Measurements from ENCODE around the gene PNPT1.

The PNPT1 gene

GRCh38 chr2:55668956-55669355, 24.7 kb downstream of the PNPT1 start:
- DNase-seq (ENCODE audit: low read depth, low spot score): no peak

GRCh38 chr2:55653255-55653654, 40.4 kb downstream of the PNPT1 start:
- DNase-seq (ENCODE audit: low read depth, low spot score): no peak

GRCh38 chr2:55649211-55649610, 44.4 kb downstream of the PNPT1 start:
- no peak for DNase-seq (ENCODE audit: low read depth, low spot score)

- DNase-seq (ENCODE audit: low read depth, low spot score): no peak
These were observed 56.8 kb downstream of the PNPT1 start for GRCh38 chr2:55636831-55637230.

GRCh38 chr2:55628931-55629330, 64.7 kb downstream of the PNPT1 start:
- no peak for DNase-seq (ENCODE audit: low read depth, low spot score)

GRCh38 chr2:55627915-55628314, 65.7 kb downstream of the PNPT1 start:
- no peak for DNase-seq (ENCODE audit: low read depth, low spot score)

- DNase-seq (ENCODE audit: low read depth, low spot score): no peak
These were observed 71.8 kb downstream of the PNPT1 start for GRCh38 chr2:55621802-55622201.

GRCh38 chr2:55620123-55620779, 73.4 kb downstream of the PNPT1 start:
- no peak for DNase-seq (ENCODE audit: low read depth, low spot score)

GRCh38 chr2:55618275-55619055, 75.2 kb downstream of the PNPT1 start:
- DNase-seq (ENCODE audit: low read depth, low spot score): no peak

- no peak for DNase-seq (ENCODE audit: low read depth, low spot score)
These were observed 75.7 kb downstream of the PNPT1 start for GRCh38 chr2:55618025-55618274.

GRCh38 chr2:55617175-55618024, 76.2 kb downstream of the PNPT1 start, which contains the start of gene PPP4R3B:
TSS of gene PPP4R3B (minus strand) at chr2:55617622. CDS start at chr2:55617285, 337 bp downstream.
- DNase-seq (ENCODE audit: low read depth, low spot score): peak; percentile 99

GRCh38 chr2:55616551-55617174, 77.0 kb downstream of the PNPT1 start:
- no peak for DNase-seq (ENCODE audit: low read depth, low spot score)

- DNase-seq (ENCODE audit: low read depth, low spot score): no peak
These were observed 81.6 kb downstream of the PNPT1 start for GRCh38 chr2:55611997-55612396.

- DNase-seq (ENCODE audit: low read depth, low spot score): no peak
These were observed 82.5 kb downstream of the PNPT1 start for GRCh38 chr2:55610954-55611743.

- no peak for DNase-seq (ENCODE audit: low read depth, low spot score)
These were observed 83.6 kb downstream of the PNPT1 start for GRCh38 chr2:55609938-55610578.

- DNase-seq (ENCODE audit: low read depth, low spot score): no peak
These were observed 84.3 kb downstream of the PNPT1 start for GRCh38 chr2:55609193-55609794.

- DNase-seq (ENCODE audit: low read depth, low spot score): no peak
These were observed 85.9 kb downstream of the PNPT1 start for GRCh38 chr2:55607717-55608116.

- no peak for DNase-seq (ENCODE audit: low read depth, low spot score)
These were observed 89.5 kb downstream of the PNPT1 start for GRCh38 chr2:55604027-55604565.

GRCh38 chr2:55601849-55602248, 91.8 kb downstream of the PNPT1 start:
- DNase-seq (ENCODE audit: low read depth, low spot score): no peak

Measured in smooth muscle cell of the brain vasculature (primary cell).